ENCODE measurements around the gene TBPL1. TPM values are rescaled to one million over a fixed set of nuclear protein-coding genes. Genes with fewer than 3 reads are reported as not detected.
A peak's percentile ranks its signal among the peaks of the same experiment; 100 is the strongest.

TBPL1 gene
- total and polyA plus RNA-seq, 2 experiments from 2014 or later: 14.7 to 32.1 TPM

DNA sequence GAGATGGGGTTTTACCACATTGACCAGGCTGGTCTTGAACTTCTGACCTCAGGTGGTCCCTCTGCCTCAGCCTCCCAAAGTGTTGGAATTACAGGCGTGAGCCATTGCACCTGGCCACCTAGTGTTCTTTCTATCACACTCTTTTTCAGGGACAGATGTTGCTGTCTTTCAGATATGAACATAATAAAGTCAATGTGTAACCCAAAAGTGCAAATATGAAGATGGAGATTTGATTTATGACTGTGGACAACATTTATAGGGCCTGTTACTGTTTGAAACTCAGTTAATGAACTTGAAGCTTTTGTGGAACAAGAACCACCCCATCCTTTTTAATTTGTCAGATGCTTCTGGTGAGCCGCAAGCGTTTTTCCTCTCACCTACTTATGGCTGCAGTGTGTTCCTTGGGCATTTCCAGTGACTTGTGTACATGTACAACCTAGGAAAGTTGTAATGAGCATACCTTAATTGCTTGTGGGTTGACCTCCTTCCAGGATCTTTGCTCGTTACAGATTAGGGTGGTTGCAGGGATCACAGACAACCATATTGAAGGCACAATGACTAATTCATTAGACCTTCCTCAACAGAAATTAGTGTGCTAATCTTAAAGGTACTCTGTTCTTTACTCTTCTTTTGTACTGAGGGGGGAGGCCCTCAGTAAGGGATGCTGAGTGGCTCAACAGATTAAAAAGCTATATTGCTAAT is 6.8 kb downstream of the TBPL1 start:
- no peaks in the 10 kb centered on the region for H3K36me3 ChIP-seq
- no peak for DNase-seq (ENCODE audit: low read depth in 1 of 2, low spot score in 1 of 2)
- no peak for TF ChIP-seq CTCF (IDR thresholded peaks at IDR 0.05; ENCODE audit: low read depth, low read length)
- H3K27ac ChIP-seq: no peak overlapping the region
- H3K4me1 ChIP-seq (ENCODE audit: low read depth): no peaks in the 10 kb centered on the region
- H3K27me3 ChIP-seq: no peaks in the 10 kb centered on the region
- H3K9me3 ChIP-seq (ENCODE audit: low read depth): no peaks in the 10 kb centered on the region
- H3K4me3 ChIP-seq: no peak overlapping the region

- Histone ChIP-seq H3K4me3 (no peak overlapping the region), H3K27me3 (no peaks in the 10 kb centered on the region), H3K27ac (no peak overlapping the region), H3K4me1 (ENCODE audit: low read depth) (no peaks in the 10 kb centered on the region), H3K9me3 (ENCODE audit: low read depth) (no peaks in the 10 kb centered on the region), H3K36me3 (no peaks in the 10 kb centered on the region)
- no peak for DNase-seq (ENCODE audit: low read depth in 1 of 2, low spot score in 1 of 2)
- no peak for TF ChIP-seq CTCF (IDR thresholded peaks at IDR 0.05; ENCODE audit: low read depth, low read length)
Measured at GRCh38 chr6:133961831-133962230, 8.8 kb downstream of the TBPL1 start.

- DNase-seq (ENCODE audit: low read depth in 1 of 2, low spot score in 1 of 2): peak in 1 of 2 donors; percentile 62
- no peak overlapping the region for H3K27ac ChIP-seq
- H3K9me3 ChIP-seq (ENCODE audit: low read depth): no peaks in the 10 kb centered on the region
- H3K4me3 ChIP-seq: no peak overlapping the region
- no peak for TF ChIP-seq CTCF (IDR thresholded peaks at IDR 0.05; ENCODE audit: low read depth, low read length)
- H3K27me3 ChIP-seq: no peaks in the 10 kb centered on the region
- no peaks in the 10 kb centered on the region for H3K4me1 ChIP-seq (ENCODE audit: low read depth)
- no peaks in the 10 kb centered on the region for H3K36me3 ChIP-seq
Measured at GRCh38 chr6:133964052-133964451, 11.0 kb downstream of the TBPL1 start.

DNA sequence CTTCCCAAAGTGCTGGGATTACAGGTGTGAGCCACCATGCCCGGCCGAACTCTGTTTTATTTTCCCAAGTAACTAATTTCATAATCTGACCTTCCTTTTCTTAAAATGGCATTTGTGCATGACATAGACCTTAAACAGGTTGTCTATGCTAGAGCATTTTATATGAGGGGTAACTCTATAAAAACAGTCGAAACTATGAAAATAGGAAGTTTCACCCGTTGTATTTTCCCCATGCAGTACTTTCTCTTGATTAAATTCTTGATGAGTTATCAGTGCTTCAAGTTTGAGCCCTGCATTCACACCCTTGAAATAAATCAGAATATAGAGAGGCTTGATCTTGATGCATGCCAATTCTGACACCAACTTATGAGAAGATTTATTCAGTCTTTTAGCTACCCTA is 11.7 kb downstream of the TBPL1 start:
- no peak overlapping the region for H3K27ac ChIP-seq
- no peaks in the 10 kb centered on the region for H3K27me3 ChIP-seq
- no peaks in the 10 kb centered on the region for H3K36me3 ChIP-seq
- H3K9me3 ChIP-seq (ENCODE audit: low read depth): no peaks in the 10 kb centered on the region
- TF ChIP-seq CTCF (IDR thresholded peaks at IDR 0.05; ENCODE audit: low read depth, low read length): no peak
- no peak for DNase-seq (ENCODE audit: low read depth in 1 of 2, low spot score in 1 of 2)
- H3K4me1 ChIP-seq (ENCODE audit: low read depth): no peaks in the 10 kb centered on the region
- no peak overlapping the region for H3K4me3 ChIP-seq

- DNase-seq (ENCODE audit: low read depth in 1 of 2, low spot score in 1 of 2): no peak
- no peak for TF ChIP-seq CTCF (IDR thresholded peaks at IDR 0.05; ENCODE audit: low read depth, low read length)
- no peak overlapping the region for H3K27ac ChIP-seq
- no peak overlapping the region for H3K4me3 ChIP-seq
- H3K9me3 ChIP-seq (ENCODE audit: low read depth): no peaks in the 10 kb centered on the region
- no peaks in the 10 kb centered on the region for H3K4me1 ChIP-seq (ENCODE audit: low read depth)
- H3K36me3 ChIP-seq: no peaks in the 10 kb centered on the region
- H3K27me3 ChIP-seq: no peaks in the 10 kb centered on the region
Measured at GRCh38 chr6:133965817-133966360, 12.9 kb downstream of the TBPL1 start.

Measured in cardiac muscle cell (in vitro differentiated cells and primary cell).